ENCODE results near the gene SCEL.

Gene SCEL

GRCh38 chr13:77522444-77522843, 13.1 kb upstream of the SCEL start:
- no peak for DNase-seq

DNA sequence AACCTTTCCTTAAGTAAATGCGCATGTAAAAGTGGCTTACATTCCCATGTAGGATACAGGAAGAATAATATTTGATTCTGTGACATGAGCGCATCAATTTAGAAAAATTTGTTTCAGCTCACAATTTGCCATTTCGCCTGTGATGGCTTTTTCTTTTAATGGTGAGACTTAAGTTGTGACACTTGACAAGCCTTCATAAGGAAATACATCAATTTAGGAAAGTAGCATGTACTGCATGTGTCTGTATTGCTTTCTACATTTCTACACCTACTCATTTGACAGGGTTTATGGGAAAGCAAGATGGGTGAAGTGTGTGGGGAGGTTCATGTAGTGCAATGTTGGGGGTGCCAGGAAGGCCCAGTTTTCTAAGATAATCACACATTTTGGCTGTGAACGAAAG, 12.1 kb upstream of the SCEL start:
- no peak for DNase-seq

DNA sequence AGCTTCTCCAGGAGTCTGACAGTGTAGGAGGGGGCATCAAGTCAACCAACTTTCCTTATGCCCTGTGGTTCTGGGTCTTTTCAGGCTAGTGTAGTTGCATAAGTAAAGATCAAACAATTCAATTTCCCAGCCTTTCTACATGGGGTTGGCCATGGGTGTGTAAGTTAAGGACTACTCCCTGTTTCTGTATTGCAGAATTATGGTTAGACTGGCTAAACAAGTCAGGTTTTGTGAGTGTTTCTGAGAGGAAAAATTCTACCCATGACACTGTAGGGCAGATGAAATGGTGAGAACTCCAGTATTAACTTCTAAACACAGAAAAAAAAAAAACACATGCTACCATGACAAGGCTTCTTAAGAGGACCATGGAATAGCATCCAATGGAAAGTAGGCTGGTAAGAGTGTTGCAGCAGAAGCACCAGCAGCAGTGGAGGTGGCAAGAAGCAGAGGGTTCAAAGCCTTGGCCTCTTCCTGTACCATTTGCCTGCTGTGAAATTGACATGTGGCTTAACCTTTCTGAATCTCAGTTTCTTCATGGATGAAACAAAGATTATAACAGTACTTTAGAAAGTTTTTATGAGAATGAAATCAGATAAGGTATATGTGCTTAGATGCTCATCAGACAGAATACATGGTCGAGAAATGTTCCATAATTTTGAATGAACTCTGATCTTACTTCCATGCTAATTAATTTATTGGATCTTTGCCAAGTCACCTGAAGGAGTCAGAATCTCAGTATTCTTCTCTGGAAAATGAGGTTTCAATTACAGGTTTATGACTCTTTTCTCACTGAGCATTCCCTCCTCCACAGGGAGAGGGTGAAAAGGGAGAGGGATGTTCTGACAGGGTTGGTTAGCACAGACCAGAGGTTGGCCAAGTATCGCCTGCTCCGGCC, 11.4 kb upstream of the SCEL start:
- DNase-seq, result no peak

DNA sequence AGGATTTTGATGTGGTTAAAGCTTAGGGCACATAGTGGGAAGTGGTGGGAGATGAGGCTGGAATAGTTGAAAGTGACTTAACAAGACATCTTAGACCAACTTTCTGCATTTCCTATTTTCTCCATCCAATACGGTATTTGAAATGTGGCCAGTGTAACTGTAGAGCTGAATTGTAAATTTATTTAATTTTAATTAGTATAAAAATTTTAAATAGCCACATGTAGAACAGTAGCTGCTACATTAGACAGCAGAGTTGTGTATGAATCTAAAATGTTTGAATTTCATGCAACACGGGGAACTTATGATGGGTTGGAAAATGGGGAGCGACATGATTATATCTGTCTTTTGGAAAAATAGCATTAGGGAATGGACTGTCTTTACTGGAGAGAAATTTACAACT, 7.1 kb upstream of the SCEL start:
- no peak for DNase-seq

- DNase-seq, result no peak
Measured at GRCh38 chr13:77528834-77529500, 6.5 kb upstream of the SCEL start.

DNA sequence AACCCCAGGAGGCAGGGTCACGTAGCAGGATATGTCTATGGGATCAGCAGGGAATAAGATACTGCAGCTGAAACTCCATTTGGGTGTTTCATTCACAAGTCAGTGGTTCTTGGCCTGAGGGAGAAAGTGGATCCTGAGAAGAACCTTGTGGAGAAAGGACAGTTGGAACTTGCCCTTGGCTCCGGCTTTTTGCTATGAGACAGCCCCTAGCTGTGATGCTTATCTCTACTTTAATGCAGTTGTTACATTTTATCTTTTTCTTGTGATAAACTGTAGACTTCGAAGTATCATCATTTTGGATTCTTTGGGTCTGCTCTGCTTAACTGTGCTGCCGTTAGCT, 6.0 kb upstream of the SCEL start:
- DNase-seq, result no peak

DNA sequence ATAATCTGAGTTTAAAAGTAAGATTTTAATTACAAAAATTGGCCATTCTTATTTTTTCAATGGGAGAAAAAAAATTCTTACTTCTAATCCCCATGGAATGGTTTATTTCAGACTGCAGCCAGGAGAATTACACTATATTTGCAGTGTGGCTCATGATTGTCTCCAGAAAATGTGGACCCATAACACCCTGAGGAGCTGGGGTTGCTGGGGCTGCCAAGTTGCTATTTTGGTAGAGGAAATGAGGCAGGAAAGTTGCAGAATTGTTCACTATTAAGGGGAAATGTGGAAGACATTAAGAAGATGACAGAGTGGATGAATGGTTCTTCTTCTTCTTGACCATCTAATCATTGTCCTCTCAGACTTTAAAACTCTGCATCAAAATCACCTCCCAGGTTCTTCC, 4.6 kb upstream of the SCEL start:
- no peak for DNase-seq

DNA sequence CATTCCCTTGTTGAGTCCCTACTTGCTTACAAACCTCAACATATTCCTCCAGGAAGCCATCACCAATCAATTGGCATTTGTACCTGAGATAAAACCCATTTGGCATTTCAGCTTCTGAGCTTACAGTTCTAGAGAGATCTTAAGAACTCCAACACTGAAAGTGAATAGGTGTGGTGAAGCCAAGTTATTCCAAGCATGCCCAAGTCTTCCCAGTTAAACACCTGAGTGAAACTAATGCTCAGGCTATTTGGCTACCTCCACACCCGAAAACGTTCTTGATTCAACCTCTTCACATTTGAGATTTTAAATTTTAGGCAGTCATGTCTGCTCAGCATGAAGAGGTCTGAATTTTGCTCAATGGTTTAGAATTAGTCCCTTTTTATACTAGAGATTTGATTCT, 2.5 kb upstream of the SCEL start:
- no peak for DNase-seq

GRCh38 chr13:77533875-77534788, 1.4 kb upstream of the SCEL start:
- DNase-seq, result no peak

DNA sequence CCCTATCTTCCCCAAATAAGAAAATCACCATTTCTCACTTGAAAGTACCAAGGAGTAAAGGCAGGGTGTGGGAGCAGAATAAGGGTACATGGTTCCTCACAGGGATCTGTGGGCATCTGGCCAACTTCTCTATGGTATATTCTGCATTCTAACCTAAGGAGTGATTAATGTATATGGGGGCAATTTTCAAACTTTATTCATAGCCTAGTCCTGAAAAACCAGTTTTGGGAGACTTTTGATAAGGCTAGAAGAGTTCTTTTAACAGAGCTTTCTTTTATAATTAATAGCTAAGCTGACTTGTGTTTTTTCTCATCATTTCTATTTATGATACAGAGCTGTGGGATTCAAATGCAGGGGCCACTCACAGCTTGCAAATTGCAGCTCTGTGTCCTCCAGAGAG, 852 bp downstream of the SCEL start:
- no peak for DNase-seq

- no peak for DNase-seq
Measured at GRCh38 chr13:77537289-77537919, 1.9 kb downstream of the SCEL start.

- DNase-seq, result no peak
Measured at GRCh38 chr13:77543711-77544110, 8.2 kb downstream of the SCEL start.

DNA sequence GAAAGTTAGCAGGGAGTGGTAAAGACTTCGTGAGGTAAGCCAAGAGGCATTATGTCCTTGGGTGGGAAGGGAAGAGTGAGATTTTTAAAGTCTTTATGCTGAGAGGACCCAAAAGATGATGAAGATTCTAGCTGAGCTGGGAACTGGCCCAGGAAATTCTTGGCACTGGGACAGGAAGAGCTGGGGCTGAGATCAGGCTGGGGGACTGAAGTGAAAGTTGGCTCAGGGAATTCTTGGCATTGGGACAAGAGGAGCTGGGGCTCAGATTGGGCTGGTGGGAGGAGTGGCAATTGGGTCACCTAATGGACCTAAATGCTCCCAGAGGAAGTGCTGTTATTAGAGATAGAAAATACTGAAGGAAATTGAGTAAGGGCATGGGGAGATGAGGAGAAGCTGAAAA, 8.8 kb downstream of the SCEL start:
- no peak for DNase-seq

GRCh38 chr13:77544758-77545338, 9.3 kb downstream of the SCEL start:
- no peak for DNase-seq

DNA sequence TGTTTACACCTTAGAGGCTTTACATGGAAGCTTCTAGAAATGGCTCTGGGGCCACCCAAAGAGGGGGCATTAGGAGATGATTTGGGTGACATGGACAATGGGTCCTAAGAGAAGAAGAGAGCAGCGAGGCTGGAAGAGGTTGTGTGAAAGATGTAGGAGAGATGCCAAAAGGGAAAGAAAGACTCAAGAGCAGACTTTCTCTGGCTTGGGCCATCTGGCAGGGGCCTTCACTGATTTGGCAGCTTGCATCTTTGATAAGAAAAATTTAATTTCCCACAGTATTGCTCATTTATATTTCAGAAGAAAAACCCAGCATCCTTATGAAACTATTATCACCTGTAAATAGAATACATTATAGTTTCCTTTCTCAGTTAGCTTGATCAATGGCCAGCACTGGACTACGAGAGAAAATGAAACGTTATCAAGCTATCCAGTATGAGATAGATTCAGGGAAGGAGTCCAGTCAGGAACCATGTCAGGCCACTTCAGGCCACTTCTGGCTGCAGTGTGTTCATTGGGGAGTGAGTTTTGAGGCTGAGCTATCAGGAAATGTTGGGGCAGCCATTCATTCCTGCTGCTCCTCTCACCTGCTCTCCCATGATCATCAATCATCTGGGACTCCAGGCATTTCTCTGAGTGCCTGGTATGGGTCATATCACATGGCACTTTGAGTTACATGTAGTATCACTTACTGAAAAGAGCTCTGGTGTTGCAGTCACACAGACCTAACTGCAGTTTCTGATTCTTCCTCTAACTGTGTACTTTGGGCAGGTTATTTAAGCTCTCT, 10.3 kb downstream of the SCEL start:
- DNase-seq, result no peak

- DNase-seq, result no peak
Measured at GRCh38 chr13:77548095-77548494, 12.6 kb downstream of the SCEL start.

DNA sequence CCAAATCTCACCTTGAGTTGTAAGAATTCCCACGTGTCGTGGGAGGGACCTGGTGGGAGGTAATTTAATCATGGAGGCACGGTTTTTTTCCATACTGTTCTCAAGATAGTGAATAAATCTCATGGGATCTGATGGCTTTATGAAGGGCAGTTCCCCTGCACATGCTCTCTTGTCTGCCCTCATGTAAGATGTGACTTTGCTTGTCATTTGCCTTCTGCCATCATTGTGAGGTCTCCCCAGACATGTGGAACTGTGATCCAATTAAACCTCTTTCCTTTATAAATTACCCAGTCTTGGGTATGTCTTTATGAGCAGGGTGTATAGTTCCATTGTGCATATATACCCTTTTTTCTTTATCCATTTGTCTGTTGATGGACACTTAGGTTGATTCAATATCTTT, 13.1 kb downstream of the SCEL start:
- DNase-seq, result no peak

- no peak for DNase-seq
Measured at GRCh38 chr13:77554069-77554468, 18.6 kb downstream of the SCEL start.

GRCh38 chr13:77555246-77555645, 19.7 kb downstream of the SCEL start:
- DNase-seq, result no peak

DNA sequence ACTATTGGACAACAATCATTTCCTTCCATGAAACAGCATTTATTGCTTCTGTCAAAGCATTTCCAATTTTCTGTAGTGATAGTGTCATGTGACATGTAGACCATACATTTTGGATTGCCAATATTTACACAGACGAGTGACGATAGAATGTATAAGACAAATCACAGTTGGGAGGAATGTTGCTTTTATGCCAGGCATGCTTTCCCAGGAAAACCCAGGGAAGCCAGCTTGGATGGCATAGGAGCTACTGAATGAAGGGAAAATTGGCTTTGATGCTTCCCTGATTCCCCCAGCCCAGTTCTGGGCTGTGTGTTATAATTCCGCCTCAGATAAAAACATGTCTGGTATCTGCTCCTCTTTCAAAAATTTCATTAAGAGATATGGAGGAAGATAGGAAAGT, 22.5 kb downstream of the SCEL start:
- no peak for DNase-seq

GRCh38 chr13:77563111-77563510, 27.6 kb downstream of the SCEL start:
- DNase-seq, result no peak

GRCh38 chr13:77565635-77566034, 30.1 kb downstream of the SCEL start:
- no peak for DNase-seq
